Liver (tissue), 9 donors: ENCODE measurements around the gene MLLT10. TPM values are rescaled to one million over a fixed set of nuclear protein-coding genes. Genes with fewer than 3 reads are reported as not detected.
"Not testable (repeated sequence)": the region's sequence is repeated elsewhere in the genome, so short reads cannot be mapped to it uniquely, and the experiment has no call there.

Source experiments
- DNase-seq: peaks from one replicate; pipeline ENCODE4 v3.0.0-alpha.2; 2017; ENCODE audit warnings: low spot score
- H3K27ac ChIP-seq, 2 donors: one replicate each; pipeline ENCODE4 v1.7.0; 2013; ENCODE audit warnings: inconsistent platforms in 2 of 2, low read length in 2 of 2, control low read depth in 1 of 2, low read depth in 1 of 2, mild to moderate bottlenecking in 1 of 2
- H3K27me3 ChIP-seq, 4 donors: one replicate each; pipeline versions ENCODE4 v1.6.1 to v1.7.0; 2013; ENCODE audit warnings: low read length in 3 of 4, inconsistent platforms in 1 of 4, mild to moderate bottlenecking in 1 of 4, moderate library complexity in 1 of 4; ENCODE audit not compliant: control insufficient read depth in 4 of 4, insufficient read depth in 4 of 4
- H3K36me3 ChIP-seq, 4 donors: one replicate each; pipeline versions ENCODE4 v1.6.1 to v1.7.0; 2013; ENCODE audit warnings: low read length in 3 of 4, mild to moderate bottlenecking in 3 of 4, low read depth in 1 of 4, moderate library complexity in 1 of 4; ENCODE audit not compliant: control insufficient read depth in 4 of 4, insufficient read depth in 3 of 4
- H3K4me1 ChIP-seq, 4 donors: one replicate each; pipeline versions ENCODE4 v1.6.1 to v1.7.0; 2013; ENCODE audit warnings: low read length in 3 of 4, mild to moderate bottlenecking in 3 of 4, moderate library complexity in 1 of 4; ENCODE audit not compliant: control insufficient read depth in 4 of 4, insufficient read depth in 4 of 4
- H3K4me3 ChIP-seq, 3 donors: one replicate each; pipeline versions ENCODE4 v1.6.1 to v1.7.0; 2013; ENCODE audit warnings: low read length in 3 of 3, control low read depth in 1 of 3, low read depth in 1 of 3, mild to moderate bottlenecking in 1 of 3
- H3K9ac ChIP-seq, 2 donors: one replicate each; pipeline ENCODE4 v1.7.0; 2013; ENCODE audit warnings: low read length in 2 of 2, mild to moderate bottlenecking in 2 of 2, moderate library complexity in 2 of 2, control low read depth in 1 of 2, low read depth in 1 of 2
- H3K9me3 ChIP-seq, 4 donors: one replicate each; pipeline versions ENCODE4 v1.6.1 to v1.7.0; 2013; ENCODE audit warnings: low read length in 3 of 4; ENCODE audit not compliant: control insufficient read depth in 4 of 4
- EGR1 ChIP-seq, 2 donors: IDR thresholded peaks; 2 replicates each; pipeline ENCODE4 v1.6.1; 2016 to 2018; ENCODE audit warnings: antibody characterized with exemption in 2 of 2, low read depth in 2 of 2
- FOXA1 ChIP-seq: IDR thresholded peaks from 2 replicates; pipeline ENCODE4 v1.6.1; 2016; ENCODE audit warnings: antibody characterized with exemption
- HNF4A ChIP-seq, 2 donors: conservative IDR thresholded peaks; 2 replicates each; pipeline ENCODE4 v1.6.1; 2016; ENCODE audit warnings: antibody characterized with exemption in 2 of 2, mild to moderate bottlenecking in 2 of 2
- JUND ChIP-seq, 2 donors: IDR thresholded peaks; 2 replicates each; pipeline ENCODE4 v1.6.1; 2016; ENCODE audit warnings: antibody characterized with exemption in 2 of 2
- NR2F2 ChIP-seq: IDR thresholded peaks from 2 replicates; pipeline ENCODE4 v1.6.1; 2016; ENCODE audit warnings: antibody characterized with exemption
- RAD21 ChIP-seq, 2 donors: IDR thresholded peaks; 2 replicates each; pipeline ENCODE4 v1.6.1; 2016; ENCODE audit warnings: antibody characterized with exemption in 2 of 2, mild to moderate bottlenecking in 2 of 2
- SP1 ChIP-seq: IDR thresholded peaks from 2 replicates; pipeline ENCODE4 v1.6.1; 2018; ENCODE audit warnings: antibody characterized with exemption, mild to moderate bottlenecking
- TAF1 ChIP-seq: conservative IDR thresholded peaks from 2 replicates; pipeline ENCODE4 v1.6.1; 2016; ENCODE audit warnings: antibody characterized with exemption, mild to moderate bottlenecking
- YY1 ChIP-seq: IDR thresholded peaks from 2 replicates; pipeline ENCODE4 v1.6.1; 2016; ENCODE audit warnings: antibody characterized with exemption, mild to moderate bottlenecking
- ZBTB33 ChIP-seq: IDR thresholded peaks from 2 replicates; pipeline ENCODE4 v1.6.1; 2016; ENCODE audit warnings: antibody characterized with exemption
- WGBS: extraction: QIAGEN DNeasy Blood & Tissue Kit; methylation state at CpG from one replicate; pipeline ENCODE4 v1.1.7; 2013; 5-methylcytosine and 5-hydroxymethylcytosine counted together
- polyA plus RNA-seq, 2 donors: library from polyadenylated mRNA; stranded (reverse) in 1 of 2; unstranded in 1 of 2; fragments of 200-250 nt in 1 of 2; fragments of >200 nt in 1 of 2; fragmentation: Nextera tagmentation in 1 of 2; extraction: Ambion mirVana in 1 of 2; gene quantifications; one replicate each; pipeline versions ENCODE4 v1.2.1 to v1.2.3, GENCODE V29; 2013 to 2015
- total RNA-seq, 2 donors: library from RNA; depleted of rRNA; stranded (reverse); fragments of >200 nt; gene quantifications; one replicate each; pipeline ENCODE4 v1.2.3, GENCODE V29; 2014
- TF ChIP-seq, protein P1 (sequence below): IDR thresholded peaks from 2 replicates; pipeline ENCODE4 v1.6.1; 2016; ENCODE audit warnings: antibody characterized with exemption
- TF ChIP-seq, protein P2 (sequence below): IDR thresholded peaks from 2 replicates; pipeline ENCODE4 v1.6.1; 2016; ENCODE audit warnings: antibody characterized with exemption, mild to moderate bottlenecking
- TF ChIP-seq, protein P3 (sequence below): fragments of 150-350 bp; IDR thresholded peaks from 2 replicates; pipeline ENCODE4 v1.5.1; 2017; ENCODE audit warnings: improper control_type of control experiment, low read depth, low read length; ENCODE audit not compliant: missing input control
- donor health status: healthy.
- donor health status: healthy.
- donor health status: healthy.
- donor health status: healthy.
- donor health status: healthy.

The MLLT10 gene
- total and polyA plus RNA-seq, 4 donors = 11.9 to 47.4 (median 22.6) TPM

DNA sequence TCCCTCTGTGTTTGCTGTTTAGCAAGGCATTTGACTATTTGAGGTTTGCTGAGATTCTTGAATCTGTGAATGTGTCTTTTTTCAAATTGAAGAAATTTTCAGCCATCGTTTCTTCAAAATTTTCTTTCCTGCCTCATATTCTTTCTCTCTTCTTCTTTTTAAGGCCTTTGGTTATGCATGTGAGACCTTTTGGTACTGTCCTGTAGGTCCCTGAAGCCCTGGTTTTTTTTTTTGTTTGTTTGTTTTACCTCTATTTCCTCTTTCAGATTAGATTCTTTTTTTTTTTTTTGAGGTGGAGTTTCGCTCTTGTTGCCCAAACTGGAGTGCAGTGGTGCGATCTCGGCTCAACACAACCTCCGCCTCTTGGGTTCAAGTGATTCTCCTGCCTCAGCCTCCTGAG, 45.3 kb downstream of the MLLT10 start:
- H3K4me3 ChIP-seq = no peak overlapping the region
- WGBS = 96% methylated on average over 5 of the region's 5 CpGs
- no peak overlapping the region for H3K9ac ChIP-seq
- TF ChIP-seq, protein P1, sequence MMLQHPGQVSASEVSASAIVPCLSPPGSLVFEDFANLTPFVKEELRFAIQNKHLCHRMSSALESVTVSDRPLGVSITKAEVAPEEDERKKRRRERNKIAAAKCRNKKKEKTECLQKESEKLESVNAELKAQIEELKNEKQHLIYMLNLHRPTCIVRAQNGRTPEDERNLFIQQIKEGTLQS = no peak
- TF ChIP-seq YY1 = no peak
- no peak for TF ChIP-seq NR2F2
- no peak for TF ChIP-seq TAF1
- TF ChIP-seq EGR1 (IDR thresholded peaks at IDR 0.05; ENCODE audit: low read depth in 2 of 2) = no peak
- no peak for TF ChIP-seq FOXA1
- TF ChIP-seq HNF4A (conservative IDR thresholded peaks at IDR 0.05) = no peak
- no peak for TF ChIP-seq JUND (IDR thresholded peaks at IDR 0.05)
- no peak for TF ChIP-seq ZBTB33
- TF ChIP-seq, protein P2, sequence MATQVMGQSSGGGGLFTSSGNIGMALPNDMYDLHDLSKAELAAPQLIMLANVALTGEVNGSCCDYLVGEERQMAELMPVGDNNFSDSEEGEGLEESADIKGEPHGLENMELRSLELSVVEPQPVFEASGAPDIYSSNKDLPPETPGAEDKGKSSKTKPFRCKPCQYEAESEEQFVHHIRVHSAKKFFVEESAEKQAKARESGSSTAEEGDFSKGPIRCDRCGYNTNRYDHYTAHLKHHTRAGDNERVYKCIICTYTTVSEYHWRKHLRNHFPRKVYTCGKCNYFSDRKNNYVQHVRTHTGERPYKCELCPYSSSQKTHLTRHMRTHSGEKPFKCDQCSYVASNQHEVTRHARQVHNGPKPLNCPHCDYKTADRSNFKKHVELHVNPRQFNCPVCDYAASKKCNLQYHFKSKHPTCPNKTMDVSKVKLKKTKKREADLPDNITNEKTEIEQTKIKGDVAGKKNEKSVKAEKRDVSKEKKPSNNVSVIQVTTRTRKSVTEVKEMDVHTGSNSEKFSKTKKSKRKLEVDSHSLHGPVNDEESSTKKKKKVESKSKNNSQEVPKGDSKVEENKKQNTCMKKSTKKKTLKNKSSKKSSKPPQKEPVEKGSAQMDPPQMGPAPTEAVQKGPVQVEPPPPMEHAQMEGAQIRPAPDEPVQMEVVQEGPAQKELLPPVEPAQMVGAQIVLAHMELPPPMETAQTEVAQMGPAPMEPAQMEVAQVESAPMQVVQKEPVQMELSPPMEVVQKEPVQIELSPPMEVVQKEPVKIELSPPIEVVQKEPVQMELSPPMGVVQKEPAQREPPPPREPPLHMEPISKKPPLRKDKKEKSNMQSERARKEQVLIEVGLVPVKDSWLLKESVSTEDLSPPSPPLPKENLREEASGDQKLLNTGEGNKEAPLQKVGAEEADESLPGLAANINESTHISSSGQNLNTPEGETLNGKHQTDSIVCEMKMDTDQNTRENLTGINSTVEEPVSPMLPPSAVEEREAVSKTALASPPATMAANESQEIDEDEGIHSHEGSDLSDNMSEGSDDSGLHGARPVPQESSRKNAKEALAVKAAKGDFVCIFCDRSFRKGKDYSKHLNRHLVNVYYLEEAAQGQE = no peak
- no peak for TF ChIP-seq RAD21 (IDR thresholded peaks at IDR 0.05)
- TF ChIP-seq, protein P3, sequence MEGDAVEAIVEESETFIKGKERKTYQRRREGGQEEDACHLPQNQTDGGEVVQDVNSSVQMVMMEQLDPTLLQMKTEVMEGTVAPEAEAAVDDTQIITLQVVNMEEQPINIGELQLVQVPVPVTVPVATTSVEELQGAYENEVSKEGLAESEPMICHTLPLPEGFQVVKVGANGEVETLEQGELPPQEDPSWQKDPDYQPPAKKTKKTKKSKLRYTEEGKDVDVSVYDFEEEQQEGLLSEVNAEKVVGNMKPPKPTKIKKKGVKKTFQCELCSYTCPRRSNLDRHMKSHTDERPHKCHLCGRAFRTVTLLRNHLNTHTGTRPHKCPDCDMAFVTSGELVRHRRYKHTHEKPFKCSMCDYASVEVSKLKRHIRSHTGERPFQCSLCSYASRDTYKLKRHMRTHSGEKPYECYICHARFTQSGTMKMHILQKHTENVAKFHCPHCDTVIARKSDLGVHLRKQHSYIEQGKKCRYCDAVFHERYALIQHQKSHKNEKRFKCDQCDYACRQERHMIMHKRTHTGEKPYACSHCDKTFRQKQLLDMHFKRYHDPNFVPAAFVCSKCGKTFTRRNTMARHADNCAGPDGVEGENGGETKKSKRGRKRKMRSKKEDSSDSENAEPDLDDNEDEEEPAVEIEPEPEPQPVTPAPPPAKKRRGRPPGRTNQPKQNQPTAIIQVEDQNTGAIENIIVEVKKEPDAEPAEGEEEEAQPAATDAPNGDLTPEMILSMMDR = no peak
- no peak for TF ChIP-seq SP1
- no peaks in the 10 kb centered on the region for H3K36me3 ChIP-seq
- no peak for DNase-seq
- H3K27ac ChIP-seq = no peak overlapping the region
- H3K9me3 ChIP-seq = no peaks in the 10 kb centered on the region
- H3K27me3 ChIP-seq = no peaks in the 10 kb centered on the region
- H3K4me1 ChIP-seq = peaks cover 0 to 1% (median 0%) of the 10 kb centered on the region in 4 donors

- DNase-seq, H3K27ac ChIP-seq, H3K4me3 ChIP-seq, H3K27me3 ChIP-seq, H3K9me3 ChIP-seq, H3K36me3 ChIP-seq, H3K9ac ChIP-seq: not testable (repeated sequence)
- 87% methylated on average over 3 of the region's 3 CpGs for WGBS
- H3K4me1 ChIP-seq = peaks cover 0 to 12% (median 5%) of the 10 kb centered on the region in 4 donors
Observed at GRCh38 chr10:21581421-21581834, 47.4 kb downstream of the MLLT10 start.
